Heart left ventricle (tissue), 13 donors: Measurements from ENCODE around the gene MRPS10.
"Not testable (repeated sequence)": the region's sequence is repeated elsewhere in the genome, so short reads cannot be mapped to it uniquely, and the experiment has no call there.

Experiments used
- POLR2A ChIP-seq, 2 donors: fragments of 450-650 bp; IDR thresholded peaks; one replicate each; pipeline ENCODE4 v1.6.1; 2017; ENCODE audit warnings: antibody characterized with exemption in 2 of 2, mild to moderate bottlenecking in 2 of 2, moderate library complexity in 2 of 2
- TF ChIP-seq, protein P1 (sequence below), 12 donors: fragments of 200-600 bp; sonication (generic) in 4 of 12; IDR thresholded peaks; one replicate each; pipeline versions ENCODE4 v1.5.0 to v1.8.0; 2018 to 2022; ENCODE audit warnings: antibody characterized with exemption in 12 of 12, mild to moderate bottlenecking in 5 of 12
- donor health status: ischemic (EF 13 %, LVEDD 7.1; RV severe dilation, severe dysfunction).
- donor health status: DM: no; HTN: yes; CAD: no.
- donor health status: DM: no; HTN: no; CAD: no.
- donor health status: ischemic (EF 25% LVEDD 6.9; RV normal size, moderate dysfunction).
- donor health status: ischemic (EF 25% LVEDD 5.7; RV mildly dilated, moderate dysfunction).
- donor health status: ischemic (EF 35%, LVEDD 5.7; RV mildly dilated, moderate dysfunction).
- donor health status: nonischemic (EF 11% LVEDD 7.7; RV severe dilation, severe dysfunction).
- donor health status: DM: yes; HTN: yes; CAD: no.
- donor health status: PGD.
- donor health status: ischemic (EF 29% LVEDD 5.4; RV normal size, mild dysfunction).
- donor health status: nonischemic (EF 23%, LVEDD 6.1; RV moderate dilation, normal function).

DNA sequence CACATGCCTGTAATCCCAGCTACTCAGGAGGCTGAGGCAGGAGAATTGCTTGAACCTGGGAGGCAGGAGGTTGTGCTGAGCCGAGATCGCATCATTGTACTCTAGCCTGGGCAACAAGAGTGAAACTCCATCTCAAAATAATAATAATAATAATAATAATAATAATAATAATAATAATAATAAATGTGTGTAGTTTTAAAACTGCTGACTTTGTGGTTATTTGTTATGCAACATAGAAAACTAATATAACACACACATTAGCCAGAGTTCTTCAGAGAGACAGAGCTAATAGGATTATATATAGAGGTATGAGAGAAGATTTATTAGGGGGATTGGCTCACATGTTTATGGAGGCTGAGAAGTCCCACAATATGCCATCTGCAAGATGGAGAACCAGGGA is 47.9 kb downstream of the MRPS10 start:
- TF ChIP-seq, protein P1, sequence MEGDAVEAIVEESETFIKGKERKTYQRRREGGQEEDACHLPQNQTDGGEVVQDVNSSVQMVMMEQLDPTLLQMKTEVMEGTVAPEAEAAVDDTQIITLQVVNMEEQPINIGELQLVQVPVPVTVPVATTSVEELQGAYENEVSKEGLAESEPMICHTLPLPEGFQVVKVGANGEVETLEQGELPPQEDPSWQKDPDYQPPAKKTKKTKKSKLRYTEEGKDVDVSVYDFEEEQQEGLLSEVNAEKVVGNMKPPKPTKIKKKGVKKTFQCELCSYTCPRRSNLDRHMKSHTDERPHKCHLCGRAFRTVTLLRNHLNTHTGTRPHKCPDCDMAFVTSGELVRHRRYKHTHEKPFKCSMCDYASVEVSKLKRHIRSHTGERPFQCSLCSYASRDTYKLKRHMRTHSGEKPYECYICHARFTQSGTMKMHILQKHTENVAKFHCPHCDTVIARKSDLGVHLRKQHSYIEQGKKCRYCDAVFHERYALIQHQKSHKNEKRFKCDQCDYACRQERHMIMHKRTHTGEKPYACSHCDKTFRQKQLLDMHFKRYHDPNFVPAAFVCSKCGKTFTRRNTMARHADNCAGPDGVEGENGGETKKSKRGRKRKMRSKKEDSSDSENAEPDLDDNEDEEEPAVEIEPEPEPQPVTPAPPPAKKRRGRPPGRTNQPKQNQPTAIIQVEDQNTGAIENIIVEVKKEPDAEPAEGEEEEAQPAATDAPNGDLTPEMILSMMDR (IDR thresholded peaks at IDR 0.05), result not testable (repeated sequence)
- TF ChIP-seq POLR2A (IDR thresholded peaks at IDR 0.05), result not testable (repeated sequence)
